Stimulated activated CD4-positive, alpha-beta T cell treated with anti-CD3 and anti-CD28 coated beads, TNF-alpha, amount 100 ng/mL, for 1 hour (primary cell): ENCODE results near the gene RXRG.

Source experiments
- DNase-seq, 3 donors: peaks; one replicate each; pipeline ENCODE4 v3.0.0-alpha.2; 2020; ENCODE audit warnings: low read depth in 3 of 3, low spot score in 1 of 3

RXRG gene

GRCh38 chr1:165451691-165452090 lies 6.8 kb upstream of the RXRG start:
- DNase-seq = no peak

DNA sequence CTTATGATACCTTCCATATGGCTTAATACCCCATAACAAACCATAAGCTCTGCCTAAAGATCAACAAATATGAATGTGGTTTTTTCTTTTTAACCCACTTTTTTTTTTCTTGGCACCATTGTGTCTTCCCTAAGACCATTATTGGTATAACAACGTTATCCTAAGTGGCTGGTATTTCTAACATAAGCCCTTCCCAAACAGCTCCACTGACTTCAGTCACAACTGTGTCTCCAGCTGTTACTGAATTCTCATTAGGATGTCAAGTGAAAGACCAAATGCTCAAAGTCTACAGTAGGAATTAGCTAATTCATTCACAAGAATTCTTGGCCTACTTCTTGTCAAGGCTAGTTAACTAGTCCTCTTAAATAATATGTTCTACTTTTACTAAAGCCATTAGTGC lies 4.2 kb upstream of the RXRG start:
- DNase-seq = no peak

- DNase-seq = no peak
Observed at GRCh38 chr1:165445388-165445787, 462 bp upstream of the RXRG start.

- no peak for DNase-seq
Observed at GRCh38 chr1:165443539-165444311, 1.2 kb downstream of the RXRG start.

DNA sequence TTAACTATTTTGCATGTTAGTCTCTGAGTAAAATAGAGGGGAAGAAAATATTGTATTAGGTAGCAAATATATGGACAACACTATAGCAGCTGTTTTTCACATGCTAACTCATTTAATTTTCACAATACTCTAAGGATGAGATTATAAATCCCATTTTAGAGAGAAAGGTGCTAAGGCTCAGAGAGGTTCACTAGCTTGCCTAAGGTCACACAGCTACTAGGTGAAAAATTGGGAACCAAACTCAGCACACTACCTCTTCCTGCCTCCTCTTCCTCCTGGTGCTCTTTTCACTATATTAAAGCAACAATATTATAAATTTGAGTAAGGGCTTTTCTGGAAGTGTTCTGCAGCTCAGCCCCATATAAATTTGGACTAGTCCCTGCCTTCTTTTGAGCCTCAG lies 2.3 kb downstream of the RXRG start:
- no peak for DNase-seq

- DNase-seq = no peak
Observed at GRCh38 chr1:165442053-165442452, 2.9 kb downstream of the RXRG start.

DNA sequence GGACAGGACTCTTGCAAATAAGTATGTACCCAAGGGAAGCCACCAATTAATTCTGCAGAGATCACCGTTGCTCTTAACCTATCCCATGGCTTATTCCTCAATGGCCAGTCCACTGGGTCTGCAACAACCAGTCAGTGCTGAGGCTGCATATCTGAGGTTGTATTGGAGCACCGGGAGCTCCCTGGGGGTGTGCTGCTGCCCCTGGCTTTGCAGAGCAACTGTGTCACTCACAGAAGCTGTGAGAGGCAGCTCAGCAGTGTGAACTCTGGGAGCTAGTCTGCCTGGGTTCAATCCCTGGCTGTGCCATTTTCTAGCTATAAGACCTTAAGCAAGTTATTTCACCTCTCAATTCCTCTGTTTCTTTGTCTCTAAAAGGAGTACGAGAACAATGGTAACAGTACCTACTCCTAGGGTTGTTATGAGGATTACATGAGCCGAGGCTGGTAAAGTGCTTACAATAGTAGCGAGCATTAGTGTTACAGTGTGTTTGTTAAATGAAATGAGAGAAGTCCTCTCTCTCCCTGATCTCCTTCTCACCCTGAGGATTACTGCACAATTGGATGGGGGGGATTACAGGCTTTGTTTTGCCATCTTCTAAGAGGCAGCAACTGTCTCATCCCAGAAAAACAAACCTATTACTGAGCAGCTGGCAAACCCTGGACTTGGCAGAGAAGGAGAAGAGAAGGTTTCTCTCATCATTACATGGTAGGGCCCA lies 3.6 kb downstream of the RXRG start:
- no peak for DNase-seq

DNA sequence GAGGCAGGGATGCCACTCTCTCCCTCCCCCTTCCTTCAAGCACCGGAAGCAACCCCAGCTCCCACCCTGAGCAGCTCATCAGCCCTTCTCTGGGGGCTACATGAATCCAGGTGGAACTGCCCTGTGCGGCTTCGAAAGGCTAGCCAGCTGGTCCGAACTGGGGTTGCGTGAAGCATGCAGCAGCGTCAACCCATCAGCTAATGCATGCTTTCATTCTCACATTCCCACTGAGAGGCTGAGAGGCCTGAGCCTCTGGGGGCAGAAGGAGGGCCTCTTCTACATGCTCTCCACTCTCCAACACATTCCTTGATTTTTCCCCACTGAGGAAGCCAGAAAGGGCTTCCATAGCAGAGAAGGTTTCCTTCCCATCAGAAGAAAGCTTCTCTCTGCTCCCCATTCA lies 5.6 kb downstream of the RXRG start:
- DNase-seq = no peak

- DNase-seq = no peak
Observed at GRCh38 chr1:165436994-165437393, 7.9 kb downstream of the RXRG start.

GRCh38 chr1:165435801-165436200 lies 9.1 kb downstream of the RXRG start:
- DNase-seq = no peak

DNA sequence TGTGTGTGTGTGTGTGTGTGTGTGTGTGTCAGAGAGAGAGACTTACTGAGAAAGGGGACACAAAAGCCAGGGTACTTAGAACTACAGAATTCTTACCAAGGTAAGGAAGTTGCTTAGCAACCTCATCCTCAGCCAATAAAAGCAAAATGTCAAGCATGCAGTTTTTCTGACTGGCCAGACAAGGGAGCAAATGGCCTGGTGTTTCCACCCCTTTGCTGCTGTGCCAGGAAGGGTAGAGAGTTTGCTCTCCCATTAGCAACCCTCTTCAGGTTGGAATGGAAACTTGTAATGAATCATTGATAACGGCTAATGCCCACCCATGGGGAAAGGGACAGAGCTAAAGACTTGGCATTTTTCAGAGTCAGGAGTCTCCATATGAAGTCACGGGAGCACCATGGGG lies 10.6 kb downstream of the RXRG start:
- DNase-seq = no peak

DNA sequence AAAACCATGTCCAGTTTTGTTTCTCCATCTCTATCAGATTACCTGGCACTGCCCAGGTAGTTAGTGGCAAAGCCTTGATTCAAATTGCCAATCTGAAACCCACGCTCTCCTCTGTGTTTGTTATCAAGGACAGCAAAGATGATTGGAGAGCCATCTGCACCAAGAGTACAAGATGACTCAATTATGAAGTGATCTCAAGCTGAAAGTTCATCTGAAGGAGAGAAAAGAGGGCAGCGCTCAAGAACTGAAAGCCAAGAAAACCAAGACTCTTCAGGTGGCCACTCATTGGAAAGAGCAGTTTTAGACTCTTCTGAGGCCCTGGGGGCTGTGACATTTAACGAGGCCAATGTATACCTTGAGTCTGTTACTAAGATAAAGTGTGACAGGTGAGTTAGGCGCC lies 13.8 kb downstream of the RXRG start:
- DNase-seq = no peak

- DNase-seq = no peak
Observed at GRCh38 chr1:165426745-165427144, 18.2 kb downstream of the RXRG start.

DNA sequence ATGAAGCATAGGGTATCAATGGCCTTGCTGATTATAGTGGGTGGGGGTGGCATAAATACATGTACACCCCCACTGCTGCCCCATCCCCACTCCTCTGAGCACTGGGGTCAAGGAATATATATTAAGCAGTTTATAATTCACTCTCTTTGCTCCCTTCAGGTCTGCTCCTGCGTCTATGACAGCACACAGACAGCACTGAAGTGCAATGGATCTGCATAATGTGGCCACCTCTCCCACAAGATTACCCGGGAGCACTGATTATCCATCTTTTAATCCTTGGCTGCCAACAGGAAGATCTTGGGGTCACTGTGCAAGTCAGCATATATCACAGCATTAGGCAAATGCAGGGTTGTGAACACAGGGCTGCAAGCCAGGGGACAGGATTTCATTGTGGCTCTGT lies 19.3 kb downstream of the RXRG start:
- DNase-seq = no peak

DNA sequence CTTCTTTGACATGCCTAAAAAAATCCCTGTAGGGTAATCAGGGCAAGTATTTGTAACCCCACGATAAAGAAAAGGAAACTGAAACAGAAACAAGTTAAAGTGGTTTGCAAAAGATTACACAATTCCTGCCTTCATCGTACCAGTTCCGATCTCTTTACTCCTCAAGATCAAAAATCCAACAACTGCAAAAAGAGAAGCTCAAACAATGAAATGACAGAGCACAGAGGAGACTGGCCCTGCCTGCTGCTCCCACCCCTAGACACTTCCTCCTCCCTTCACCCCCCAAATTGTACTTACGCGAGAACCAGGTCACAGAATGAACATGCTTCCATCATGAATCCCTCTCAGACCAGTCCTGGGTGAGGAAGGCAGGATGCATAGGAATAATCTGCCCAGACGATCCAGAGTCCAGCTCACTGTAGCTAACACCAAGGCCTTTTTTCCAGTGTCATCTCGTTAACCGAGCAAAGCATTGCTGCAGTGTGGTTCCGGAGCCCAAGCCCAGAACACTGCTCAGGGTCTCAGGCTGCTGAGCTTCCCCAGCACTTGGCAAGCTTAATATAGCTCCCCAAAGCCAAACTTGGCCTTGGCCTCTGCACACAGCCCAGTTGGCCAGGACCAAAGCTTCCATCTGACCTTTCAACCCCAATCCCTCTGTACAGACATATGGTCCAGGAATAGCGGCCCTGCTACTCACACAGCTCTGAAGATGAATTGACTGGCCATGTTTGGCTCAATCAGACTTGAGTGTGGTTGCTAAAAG lies 20.3 kb downstream of the RXRG start:
- no peak for DNase-seq

- DNase-seq = no peak
Observed at GRCh38 chr1:165423136-165423535, 21.8 kb downstream of the RXRG start.

GRCh38 chr1:165420655-165421054 lies 24.3 kb downstream of the RXRG start:
- DNase-seq = no peak

DNA sequence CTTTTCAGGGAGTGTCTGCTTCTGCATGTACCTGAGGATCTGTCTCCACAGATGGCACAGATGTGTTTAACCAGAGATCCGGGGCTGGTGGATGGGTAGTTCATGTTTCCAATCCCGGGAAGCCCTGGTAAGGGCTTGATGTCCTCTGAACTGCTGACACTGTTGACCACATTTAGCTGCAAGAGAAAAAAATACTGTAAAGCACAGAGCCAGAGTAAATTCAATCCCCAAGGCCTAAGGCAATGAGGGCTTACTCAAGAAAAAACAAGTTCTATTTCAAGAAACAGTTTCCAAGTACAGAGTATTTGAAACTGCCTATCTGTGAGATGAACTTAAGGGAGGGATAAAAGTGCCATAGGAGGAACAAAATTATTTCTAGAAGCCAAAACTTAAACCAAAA lies 25.1 kb downstream of the RXRG start:
- DNase-seq = no peak

- DNase-seq = no peak
Observed at GRCh38 chr1:165418195-165418594, 26.7 kb downstream of the RXRG start.

- no peak for DNase-seq
Observed at GRCh38 chr1:165416876-165417275, 28.1 kb downstream of the RXRG start.

DNA sequence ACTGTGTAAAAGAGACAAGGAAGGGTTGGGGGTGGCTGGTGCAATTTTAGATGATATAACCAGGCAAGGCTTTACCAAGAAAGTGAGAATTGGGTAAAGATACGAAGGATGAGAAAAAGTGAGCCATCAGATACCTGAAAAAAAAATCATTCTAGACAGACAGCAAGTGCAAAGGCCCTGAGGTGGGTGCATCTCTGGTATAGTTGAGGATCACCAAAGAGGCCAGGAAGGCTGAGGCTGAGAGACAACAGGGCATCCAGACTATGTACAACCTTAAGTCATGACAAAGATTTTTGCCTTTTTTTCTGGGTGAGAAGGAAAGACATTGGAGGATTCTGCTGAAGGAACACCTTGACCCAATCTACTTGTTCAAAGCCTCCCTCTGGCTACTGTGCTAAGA lies 29.9 kb downstream of the RXRG start:
- no peak for DNase-seq

GRCh38 chr1:165414620-165415019 lies 30.3 kb downstream of the RXRG start:
- no peak for DNase-seq
